Lung (tissue), 12 donors: ENCODE data around the gene NXT1. TPM values are rescaled to one million over a fixed set of nuclear protein-coding genes. Genes with fewer than 3 reads are reported as not detected.

Experiments used
- ATAC-seq: fragments of 200-7000 bp; cut with Tn5 transposase; one replicate; pipeline ENCODE4 v1.9.1; 2020; ENCODE audit warnings: moderate number of reproducible peaks; ENCODE audit not compliant: insufficient read depth, low FRiP score
- DNase-seq, 3 donors: peaks; one replicate each; pipeline ENCODE4 v3.0.0-alpha.2; 2013 to 2017
- H3K27ac ChIP-seq, 2 donors: one replicate each; pipeline ENCODE4 v1.5.1; 2013; ENCODE audit warnings: mild to moderate bottlenecking in 2 of 2, moderate library complexity in 2 of 2, control low read depth in 1 of 2, inconsistent platforms in 1 of 2, low read depth in 1 of 2, low read length in 1 of 2
- H3K27me3 ChIP-seq, 3 donors: one replicate each; pipeline ENCODE4 v1.5.1; 2013; ENCODE audit warnings: low read length in 2 of 3; ENCODE audit not compliant: control insufficient read depth in 3 of 3, insufficient read depth in 3 of 3
- H3K36me3 ChIP-seq, 4 donors: one replicate each; pipeline ENCODE4 v1.5.1; 2013; ENCODE audit warnings: low read length in 4 of 4, mild to moderate bottlenecking in 1 of 4, moderate library complexity in 1 of 4; ENCODE audit not compliant: control insufficient read depth in 4 of 4, insufficient read depth in 4 of 4
- H3K4me1 ChIP-seq, 5 donors: one replicate each; pipeline ENCODE4 v1.5.1; 2013; ENCODE audit warnings: low read length in 5 of 5, mild to moderate bottlenecking in 2 of 5, moderate library complexity in 1 of 5; ENCODE audit not compliant: control insufficient read depth in 5 of 5, insufficient read depth in 5 of 5
- H3K4me3 ChIP-seq: one replicate; pipeline ENCODE4 v1.5.1; 2013; ENCODE audit warnings: mild to moderate bottlenecking, control low read depth, moderate library complexity
- H3K9ac ChIP-seq, 2 donors: one replicate each; pipeline ENCODE4 v1.5.1; 2013; ENCODE audit warnings: low read length in 2 of 2, control low read depth in 1 of 2; ENCODE audit not compliant: insufficient read depth in 1 of 2
- H3K9me3 ChIP-seq, 4 donors: one replicate each; pipeline ENCODE4 v1.5.1; 2013; ENCODE audit warnings: low read length in 3 of 4, mild to moderate bottlenecking in 1 of 4, moderate library complexity in 1 of 4; ENCODE audit not compliant: control insufficient read depth in 4 of 4, insufficient read depth in 3 of 4
- CTCF ChIP-seq: IDR thresholded peaks from 2 replicates; pipeline ENCODE4 v1.5.1; 2012; ENCODE audit warnings: mild to moderate bottlenecking; ENCODE audit errors: control extremely low read depth, extremely low read depth
- WGBS, 2 donors: extraction: QIAGEN DNeasy Blood & Tissue Kit; methylation state at CpG; one replicate each; pipeline ENCODE4 v1.1.7; 2013; 5-methylcytosine and 5-hydroxymethylcytosine counted together
- polyA plus RNA-seq, 2 donors: library from polyadenylated mRNA; stranded (reverse); fragments of 200-250 nt; gene quantifications; one replicate each; pipeline ENCODE4 v1.2.1, GENCODE V29; 2013
- total RNA-seq, 2 donors: library from RNA; depleted of rRNA in 1 of 2; stranded (reverse); fragments of >200 nt in 1 of 2; gene quantifications; one replicate each; pipeline ENCODE4 v1.2.1, GENCODE V29; 2014 to 2021
- donor health status: control.
- donor health status: control.
- donor health status: Bipolar disorder and iron deficiency.
- donor health status: healthy.
- donor health status: DM: yes; HTN: yes; CAD: no.

The NXT1 gene
- total and polyA plus RNA-seq, 4 donors, result 19.1 to 35.9 (median 20.9) TPM

GRCh38 chr20:23320317-23320716, 30.3 kb upstream of the NXT1 start:
- H3K36me3 ChIP-seq, result no peaks in the 10 kb centered on the region
- H3K27me3 ChIP-seq, result no peaks in the 10 kb centered on the region
- DNase-seq, result no peak
- no peak overlapping the region for H3K27ac ChIP-seq
- WGBS, 2 donors, result 82 to 88% methylated on average over 8 of the region's 8 CpGs
- H3K4me3 ChIP-seq, result no peak overlapping the region
- H3K4me1 ChIP-seq, result no peaks in the 10 kb centered on the region
- TF ChIP-seq CTCF, result no peak
- H3K9ac ChIP-seq, result no peak overlapping the region
- H3K9me3 ChIP-seq, result peaks cover 0 to 3% (median 0%) of the 10 kb centered on the region in 4 donors
- ATAC-seq, result no peak

GRCh38 chr20:23325107-23325506, 25.5 kb upstream of the NXT1 start:
- Histone ChIP-seq H3K27me3 (no peaks in the 10 kb centered on the region), H3K9me3 (peaks cover 0 to 4% (median 0%) of the 10 kb centered on the region in 4 donors), H3K4me3 (no peak overlapping the region), H3K9ac (no peak overlapping the region), H3K4me1 (no peaks in the 10 kb centered on the region), H3K36me3 (no peaks in the 10 kb centered on the region), H3K27ac (no peak overlapping the region)
- WGBS, 2 donors, result 82 to 95% methylated on average over 3 of the region's 3 CpGs
- TF ChIP-seq CTCF, result no peak
- DNase-seq (no peak), ATAC-seq (no peak)

GRCh38 chr20:23326774-23327173, 23.8 kb upstream of the NXT1 start:
- Histone ChIP-seq H3K36me3 (no peaks in the 10 kb centered on the region), H3K4me1 (no peaks in the 10 kb centered on the region), H3K27me3 (no peaks in the 10 kb centered on the region), H3K9me3 (peaks cover 0 to 4% (median 0%) of the 10 kb centered on the region in 4 donors), H3K4me3 (no peak overlapping the region), H3K9ac (no peak overlapping the region), H3K27ac (no peak overlapping the region)
- no peak for TF ChIP-seq CTCF
- no peak for ATAC-seq
- 94% methylated on average over 8 of the region's 8 CpGs for WGBS, 2 donors
- no peak for DNase-seq
